ENCODE data around the gene ATP23. TPM values are rescaled to one million over a fixed set of nuclear protein-coding genes. Genes with fewer than 3 reads are reported as not detected.

The ATP23 gene, protein sequence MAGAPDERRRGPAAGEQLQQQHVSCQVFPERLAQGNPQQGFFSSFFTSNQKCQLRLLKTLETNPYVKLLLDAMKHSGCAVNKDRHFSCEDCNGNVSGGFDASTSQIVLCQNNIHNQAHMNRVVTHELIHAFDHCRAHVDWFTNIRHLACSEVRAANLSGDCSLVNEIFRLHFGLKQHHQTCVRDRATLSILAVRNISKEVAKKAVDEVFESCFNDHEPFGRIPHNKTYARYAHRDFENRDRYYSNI
- total RNA-seq = 1 to 10 TPM; 6.1 to 6.7 TPM
- 10 to 100 TPM; 16.6 to 22.9 TPM for polyA plus RNA-seq

- Histone ChIP-seq H3K9me3 (ENCODE audit: control insufficient read depth in 1 of 2, low read length in 2 of 2) (no peaks in the 10 kb centered on the region), H3K27ac (ENCODE audit: low read depth, low read length) (peak within 1 kb of the TSS; percentile 90), H3K4me1 (ENCODE audit: insufficient read depth, low read length) (peaks cover 23% of the 10 kb centered on the region), H3K4me3 (ENCODE audit: low read length in 2 of 2) (peak within 1 kb of the TSS; percentile 67 to 82), H3K27me3 (ENCODE audit: insufficient read depth, low read length) (no peaks in the 10 kb centered on the region), H3K36me3 (ENCODE audit: insufficient read depth, low read length) (no peaks in the 10 kb centered on the region)
- Mint-ChIP-seq H3K36me3 (no peaks in the 10 kb centered on the region), H3K9me3 (peaks cover 0 to 2% (median 0%) of the 10 kb centered on the region in 8 donors), H3K27ac (peak within 1 kb of the TSS; percentile 85 to 100 (median 99)), H3K4me1 (peaks cover 24 to 49% (median 32%) of the 10 kb centered on the region in 4 donors), H3K4me3 (peak within 1 kb of the TSS; percentile 96 to 99 (median 99)), H3K27me3 (no peaks in the 10 kb centered on the region)
- peak; percentile 90 to 95 (median 94) for DNase-seq
- ChIA-PET POLR2A (ENCODE audit: partially characterized antibody) (interaction anchor here (0.6 to 2.9 kb wide), 13 partner anchors 10 to 1813 kb away, joined by 3 to 11 read pairs (median 3); partner anchors contain the start of genes CTDSP2, ESYT1, MARCHF9 and TSFM), CTCF (ENCODE audit: partially characterized antibody) (no interaction called here)
- intact Hi-C loops (cut with micrococcal nuclease) = loop anchor here (2.0 to 10.0 kb wide), 3 partner anchors 37 to 1653 kb away; partner anchors contain the start of genes CTDSP2 and SLC16A7
These were observed at the start of gene ATP23 for GRCh38 chr12:57941165-57941894. Gene ATP23 (plus strand): TSS chr12:57941567. CDS start chr12:57941702, 135 bp downstream.

DNA sequence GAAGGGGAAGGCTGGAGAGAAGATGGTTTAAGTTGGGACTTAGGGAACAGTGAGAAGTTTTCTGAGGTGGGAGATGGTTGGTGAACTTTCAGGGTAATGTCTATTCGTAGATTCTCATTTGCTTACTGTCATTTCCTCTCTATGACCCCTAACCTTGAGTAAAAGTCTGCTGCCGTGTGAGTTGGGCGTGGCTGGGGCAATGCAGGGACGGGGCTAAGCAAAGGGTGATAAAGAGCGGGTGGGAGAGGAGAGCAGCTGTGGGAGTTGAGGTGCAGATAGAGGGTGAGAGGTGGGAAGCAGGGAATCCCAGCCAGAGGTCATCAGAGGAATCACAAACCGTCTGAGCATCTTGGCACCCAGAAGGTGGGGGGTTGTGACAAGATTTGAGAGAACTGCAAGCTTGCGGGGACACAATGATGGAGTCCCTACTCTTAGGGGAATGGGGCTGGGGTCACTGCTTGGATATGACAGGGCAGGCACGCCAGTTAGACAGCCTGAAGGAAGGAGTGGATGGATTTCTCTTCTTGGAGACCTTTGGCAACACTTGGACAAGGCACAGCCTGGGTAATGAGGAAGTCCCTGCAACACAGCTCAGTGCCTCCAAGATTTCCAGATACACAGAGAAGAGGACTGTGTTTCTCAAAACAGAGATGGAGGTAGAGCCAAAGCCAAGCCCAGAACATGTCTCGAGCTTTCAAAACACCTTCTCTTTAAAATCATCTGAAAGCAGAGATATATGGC is 49.0 kb upstream of the ATP23 start:
- H3K4me3 Mint-ChIP-seq = no peak overlapping the region
- POLR2A ChIA-PET (ENCODE audit: partially characterized antibody) = interaction anchor here (1.3 to 8.6 kb wide), 2 partner anchors 27 to 47 kb away, joined by 3 to 113 read pairs; partner anchors contain the start of gene CTDSP2
- H3K9me3 Mint-ChIP-seq = no peaks in the 10 kb centered on the region
- peak overlapping the region in 3 of 7 donors; percentile 31 to 66 (median 60) for H3K27ac Mint-ChIP-seq
- CTCF ChIA-PET (ENCODE audit: partially characterized antibody) = interaction anchor here (1.4 kb wide), 1 partner anchor 133 kb away, joined by 3 read pairs; no protein-coding TSS in a partner anchor
- Histone ChIP-seq H3K27ac (ENCODE audit: low read depth, low read length) (no peak overlapping the region), H3K36me3 (ENCODE audit: insufficient read depth, low read length) (no peaks in the 10 kb centered on the region), H3K4me3 (ENCODE audit: low read length in 2 of 2) (no peak overlapping the region), H3K27me3 (ENCODE audit: insufficient read depth, low read length) (no peaks in the 10 kb centered on the region), H3K9me3 (ENCODE audit: control insufficient read depth in 1 of 2, low read length in 2 of 2) (no peaks in the 10 kb centered on the region), H3K4me1 (ENCODE audit: insufficient read depth, low read length) (peaks cover 60% of the 10 kb centered on the region)
- H3K36me3 Mint-ChIP-seq = no peaks in the 10 kb centered on the region
- H3K4me1 Mint-ChIP-seq = peaks cover 35 to 69% (median 50%) of the 10 kb centered on the region in 4 donors
- peaks cover 0 to 2% of the 10 kb centered on the region in 2 donors for H3K27me3 Mint-ChIP-seq
- DNase-seq = no peak
- intact Hi-C loops (cut with micrococcal nuclease) = no loop called here

DNA sequence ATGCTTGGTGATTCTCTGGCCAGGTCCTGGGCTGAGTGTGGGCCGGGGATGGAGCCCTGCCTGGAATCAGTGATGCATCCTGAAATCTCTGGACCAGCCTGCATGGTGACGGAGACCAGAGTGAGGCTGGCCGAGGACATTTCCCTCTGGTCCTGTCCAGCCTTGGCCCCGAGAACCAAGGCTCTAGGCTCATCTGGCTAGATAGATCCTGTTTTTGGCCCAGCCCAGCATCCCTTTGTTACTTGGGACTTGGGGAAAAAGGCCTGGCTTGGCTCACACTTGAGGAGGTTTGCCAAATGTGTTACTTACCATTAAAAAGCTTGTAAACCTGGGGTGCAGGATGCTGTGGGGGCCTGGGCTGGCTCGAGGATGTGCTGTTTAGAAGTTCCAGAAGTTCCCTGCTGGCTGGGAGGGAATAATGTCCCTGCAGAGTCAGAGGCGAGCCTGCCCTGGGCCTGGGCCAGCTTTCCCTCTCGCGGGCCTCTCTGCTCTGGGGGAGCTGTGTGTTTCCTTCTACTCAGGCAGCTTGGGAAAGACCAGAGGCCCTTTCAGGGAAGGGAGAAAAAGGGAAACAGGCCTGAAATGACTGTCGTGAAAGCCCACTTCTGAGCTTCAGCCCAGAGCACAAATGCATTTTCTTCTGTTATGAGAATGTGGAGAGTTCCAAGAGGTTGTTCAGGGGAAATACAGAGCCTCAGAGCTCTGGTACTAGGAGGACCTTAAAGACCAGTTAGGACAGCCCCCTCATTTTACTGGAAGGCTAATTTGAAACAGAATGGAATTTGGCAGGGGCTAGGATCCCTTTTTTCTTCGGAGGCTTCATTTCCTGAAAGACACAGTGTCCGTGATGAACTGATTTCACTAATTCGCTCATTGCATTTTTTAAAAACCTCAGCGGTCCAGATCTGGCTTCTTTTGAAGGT is 47.7 kb upstream of the ATP23 start:
- Mint-ChIP-seq H3K27me3 (peaks cover 0 to 2% of the 10 kb centered on the region in 2 donors), H3K36me3 (no peaks in the 10 kb centered on the region), H3K4me1 (peaks cover 40 to 69% (median 52%) of the 10 kb centered on the region in 4 donors), H3K9me3 (no peaks in the 10 kb centered on the region), H3K4me3 (peak overlapping the region in 6 of 8 donors; percentile 3 to 83 (median 76)), H3K27ac (peak overlapping the region; percentile 73 to 95 (median 89))
- peaks cover 61% of the 10 kb centered on the region for H3K4me1 ChIP-seq (ENCODE audit: insufficient read depth, low read length)
- POLR2A ChIA-PET (ENCODE audit: partially characterized antibody) = interaction anchor here (0.5 to 8.6 kb wide), 7 partner anchors 11 to 112 kb away, joined by 3 to 113 read pairs (median 3); partner anchors contain the start of gene CTDSP2
- H3K36me3 ChIP-seq (ENCODE audit: insufficient read depth, low read length) = no peaks in the 10 kb centered on the region
- H3K27me3 ChIP-seq (ENCODE audit: insufficient read depth, low read length) = no peaks in the 10 kb centered on the region
- DNase-seq = no peak
- H3K27ac ChIP-seq (ENCODE audit: low read depth, low read length) = no peak overlapping the region
- no peaks in the 10 kb centered on the region for H3K9me3 ChIP-seq (ENCODE audit: control insufficient read depth in 1 of 2, low read length in 2 of 2)
- no peak overlapping the region for H3K4me3 ChIP-seq (ENCODE audit: low read length in 2 of 2)
- CTCF ChIA-PET (ENCODE audit: partially characterized antibody) = interaction anchor here (0.8 to 4.7 kb wide), 5 partner anchors 11 to 134 kb away, joined by 3 to 46 read pairs (median 3); partner anchors contain the start of gene CYP27B1
- intact Hi-C loops (cut with micrococcal nuclease) = no loop called here

DNA sequence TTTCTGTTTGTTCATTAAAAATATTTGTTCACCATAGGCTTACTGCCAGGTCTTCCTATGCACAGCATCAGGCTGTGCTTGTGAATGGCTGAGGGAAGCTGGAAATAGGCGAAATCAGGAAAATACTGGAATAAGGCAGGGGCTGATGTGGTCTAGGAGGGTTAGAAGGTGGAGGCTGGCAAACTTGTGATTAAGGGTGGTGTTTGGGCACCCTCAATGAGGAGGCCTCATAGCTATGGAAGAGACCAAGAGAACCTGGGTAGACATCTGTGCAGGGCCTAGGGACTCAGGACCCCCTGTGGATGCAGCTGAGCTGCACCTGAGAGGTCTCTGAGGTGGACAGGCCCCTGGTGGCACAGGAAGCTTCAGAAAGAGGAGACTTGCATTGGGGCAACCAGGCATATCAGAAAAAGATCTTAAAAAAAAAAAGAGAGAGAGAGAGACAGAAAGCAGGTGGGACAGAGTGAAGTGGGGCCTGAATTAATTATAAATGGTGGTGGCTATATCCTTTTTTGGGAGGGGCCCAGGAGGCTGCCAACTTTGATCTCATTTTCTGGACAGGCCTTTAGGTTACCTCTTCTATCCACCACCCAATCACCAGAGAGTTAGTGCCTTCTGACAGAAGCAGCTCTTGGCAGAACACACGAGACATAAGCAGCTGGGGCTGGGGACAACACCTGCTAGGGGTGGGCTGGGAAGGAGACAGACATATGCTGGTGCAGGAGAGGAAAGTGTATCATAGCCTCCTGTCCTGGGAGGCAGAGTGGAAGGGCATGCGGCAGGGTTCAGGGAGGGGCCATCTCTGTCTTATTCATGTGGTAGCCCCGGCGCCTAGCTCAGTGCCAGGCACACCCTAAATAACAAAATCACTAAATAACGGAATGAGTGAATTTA is 46.7 kb upstream of the ATP23 start:
- Histone ChIP-seq H3K4me1 (ENCODE audit: insufficient read depth, low read length) (peaks cover 63% of the 10 kb centered on the region), H3K36me3 (ENCODE audit: insufficient read depth, low read length) (no peaks in the 10 kb centered on the region), H3K27me3 (ENCODE audit: insufficient read depth, low read length) (no peaks in the 10 kb centered on the region), H3K4me3 (ENCODE audit: low read length in 2 of 2) (no peak overlapping the region), H3K9me3 (ENCODE audit: control insufficient read depth in 1 of 2, low read length in 2 of 2) (no peaks in the 10 kb centered on the region), H3K27ac (ENCODE audit: low read depth, low read length) (peak overlapping the region; percentile 82)
- peaks cover 46 to 76% (median 57%) of the 10 kb centered on the region in 4 donors for H3K4me1 Mint-ChIP-seq
- CTCF ChIA-PET (ENCODE audit: partially characterized antibody) = interaction anchor here (1.0 to 6.2 kb wide), 11 partner anchors 10 to 138 kb away, joined by 3 to 46 read pairs (median 11); partner anchors contain the start of gene CYP27B1
- no peak for DNase-seq
- POLR2A ChIA-PET (ENCODE audit: partially characterized antibody) = interaction anchor here (0.9 to 8.6 kb wide), 13 partner anchors 10 to 138 kb away, joined by 3 to 113 read pairs (median 5); partner anchors contain the start of genes CTDSP2, EEF1AKMT3, METTL1 and TSFM
- no peaks in the 10 kb centered on the region for H3K36me3 Mint-ChIP-seq
- H3K27ac Mint-ChIP-seq = peak overlapping the region; percentile 73 to 95 (median 89)
- intact Hi-C loops (cut with micrococcal nuclease) = no loop called here
- peak overlapping the region in 7 of 8 donors; percentile 23 to 83 (median 77) for H3K4me3 Mint-ChIP-seq
- H3K27me3 Mint-ChIP-seq = peaks cover 0 to 2% of the 10 kb centered on the region in 2 donors
- H3K9me3 Mint-ChIP-seq = no peaks in the 10 kb centered on the region

DNA sequence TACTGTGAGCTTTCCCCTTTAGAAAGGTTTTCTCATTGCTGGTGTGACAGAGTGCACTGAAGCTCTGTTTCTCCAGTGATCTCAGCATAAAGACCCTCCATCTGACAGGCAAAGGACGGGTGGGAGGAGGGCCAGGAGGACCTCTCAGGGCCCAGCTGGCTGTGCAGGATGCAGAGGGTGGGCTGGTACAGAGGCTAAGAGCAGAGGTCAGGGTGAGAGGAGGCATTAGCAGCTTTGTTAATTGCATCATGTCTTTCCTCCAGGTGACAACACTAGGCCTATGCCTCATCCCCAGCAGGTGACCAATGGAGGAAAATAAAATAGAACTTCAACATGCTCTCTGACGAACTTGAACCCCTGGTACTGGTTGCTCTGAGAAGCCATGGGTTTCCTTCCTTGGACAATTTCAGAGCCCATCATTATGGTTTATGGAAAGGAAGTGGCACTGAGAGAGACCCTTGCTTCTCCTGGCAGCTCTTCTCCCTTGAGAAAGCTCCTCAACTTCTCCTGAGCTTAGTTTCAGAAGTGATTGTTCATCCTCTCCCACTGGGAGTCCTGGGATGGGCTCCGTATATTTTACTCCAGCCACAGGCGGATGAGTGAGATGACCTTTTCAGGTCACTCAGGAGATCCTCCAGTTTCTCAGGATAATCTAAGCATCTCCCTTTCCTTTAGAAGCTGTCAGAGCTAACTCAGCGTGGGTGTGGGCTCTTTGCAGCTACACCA is 45.8 kb upstream of the ATP23 start:
- no peaks in the 10 kb centered on the region for H3K9me3 Mint-ChIP-seq
- peaks cover 48 to 71% (median 58%) of the 10 kb centered on the region in 4 donors for H3K4me1 Mint-ChIP-seq
- POLR2A ChIA-PET (ENCODE audit: partially characterized antibody) = interaction anchor here (0.7 to 8.6 kb wide), 16 partner anchors 9 to 139 kb away, joined by 3 to 113 read pairs (median 4); partner anchors contain the start of genes CTDSP2, EEF1AKMT3, METTL1 and TSFM
- H3K27ac Mint-ChIP-seq = peak overlapping the region; percentile 80 to 94 (median 89)
- Histone ChIP-seq H3K36me3 (ENCODE audit: insufficient read depth, low read length) (no peaks in the 10 kb centered on the region), H3K4me1 (ENCODE audit: insufficient read depth, low read length) (peaks cover 70% of the 10 kb centered on the region), H3K4me3 (ENCODE audit: low read length in 2 of 2) (no peak overlapping the region), H3K27ac (ENCODE audit: low read depth, low read length) (peak overlapping the region; percentile 82), H3K9me3 (ENCODE audit: control insufficient read depth in 1 of 2, low read length in 2 of 2) (no peaks in the 10 kb centered on the region), H3K27me3 (ENCODE audit: insufficient read depth, low read length) (no peaks in the 10 kb centered on the region)
- intact Hi-C loops (cut with micrococcal nuclease) = no loop called here
- peak overlapping the region; percentile 75 to 83 (median 80) for H3K4me3 Mint-ChIP-seq
- H3K36me3 Mint-ChIP-seq = no peaks in the 10 kb centered on the region
- no peak for DNase-seq
- no peaks in the 10 kb centered on the region for H3K27me3 Mint-ChIP-seq
- CTCF ChIA-PET (ENCODE audit: partially characterized antibody) = interaction anchor here (0.7 to 6.2 kb wide), 19 partner anchors 8 to 139 kb away, joined by 3 to 46 read pairs (median 5); partner anchors contain the start of gene CYP27B1
